IPS-11a (cell line): ENCODE measurements around the gene LYRM2.
A peak's percentile ranks its signal among the peaks of the same experiment; 100 is the strongest.

Experiments
- H3K4me3 ChIP-seq: one replicate; pipeline ENCODE4 v1.5.1; 2013; ENCODE audit warnings: low read depth, low read length, control low read depth

LYRM2 gene, protein sequence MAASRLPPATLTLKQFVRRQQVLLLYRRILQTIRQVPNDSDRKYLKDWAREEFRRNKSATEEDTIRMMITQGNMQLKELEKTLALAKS

DNA sequence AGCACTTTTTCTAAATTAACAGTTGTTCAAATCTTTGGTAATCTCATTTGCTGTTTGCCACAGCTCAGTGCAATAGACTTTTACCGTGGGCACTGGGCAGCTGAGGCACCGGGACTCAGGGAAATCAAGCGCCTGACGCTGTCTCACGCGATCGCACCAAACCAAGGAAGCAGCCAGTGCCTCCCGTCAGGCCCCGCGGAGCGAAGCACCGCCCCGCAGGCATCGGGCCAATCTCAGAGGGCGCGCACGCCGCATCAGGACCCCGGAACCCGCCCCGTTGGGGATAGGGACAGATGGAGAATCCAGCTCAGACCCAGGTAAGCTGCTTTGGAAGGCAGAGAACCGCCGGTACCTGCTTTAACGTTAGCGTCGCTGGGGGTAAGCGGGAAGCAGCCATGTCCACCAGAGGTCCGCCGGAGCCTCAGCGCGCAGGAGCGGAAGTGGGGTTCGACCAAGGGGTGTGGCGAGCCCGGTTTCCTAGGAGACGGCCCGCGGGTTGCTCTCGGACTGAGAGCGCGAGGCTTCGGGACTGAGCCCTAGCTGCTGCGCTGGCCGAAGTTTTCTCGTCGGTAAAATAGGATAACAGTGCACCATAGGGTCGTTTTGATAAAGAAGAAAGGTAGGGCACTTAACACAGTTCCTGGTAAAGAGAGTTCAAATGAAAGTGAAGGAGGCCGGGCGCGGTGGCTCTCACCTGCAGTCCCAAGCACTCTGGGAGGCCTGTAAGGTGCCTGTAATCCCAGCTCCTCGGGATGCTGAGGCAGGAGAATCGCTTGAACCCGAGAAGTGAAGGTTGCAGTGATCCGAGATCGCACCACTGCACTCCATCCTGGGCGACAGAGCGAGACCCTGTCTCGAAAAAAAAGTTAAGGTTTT is at the start of gene LYRM2:
TSS of gene LYRM2 (minus strand) at position 428 of the 876 bp plus-strand sequence. CDS start at position 397, 31 bp downstream.
- peak within 1 kb of the TSS; percentile 84 for H3K4me3 ChIP-seq

DNA sequence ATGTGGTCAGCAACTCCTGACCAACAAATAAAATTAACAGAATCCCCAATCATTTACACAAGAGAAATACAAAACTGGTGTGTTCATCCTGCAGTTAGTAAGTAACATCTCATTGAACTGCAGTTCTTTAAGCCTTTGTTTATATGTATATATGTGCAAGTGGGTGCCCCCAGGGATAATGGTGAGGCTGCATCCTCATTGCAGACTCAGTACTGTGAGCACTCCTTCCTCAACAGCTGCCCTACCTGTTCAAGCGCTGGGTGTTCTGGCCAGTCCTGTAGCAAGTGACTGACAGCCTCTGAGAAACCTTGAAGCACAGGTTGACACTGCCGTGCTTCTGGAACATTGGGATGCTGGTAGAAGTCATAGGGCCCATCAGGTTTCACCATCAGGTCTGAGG is 49.8 kb upstream of the LYRM2 start:
- H3K4me3 ChIP-seq = no peak overlapping the region

DNA sequence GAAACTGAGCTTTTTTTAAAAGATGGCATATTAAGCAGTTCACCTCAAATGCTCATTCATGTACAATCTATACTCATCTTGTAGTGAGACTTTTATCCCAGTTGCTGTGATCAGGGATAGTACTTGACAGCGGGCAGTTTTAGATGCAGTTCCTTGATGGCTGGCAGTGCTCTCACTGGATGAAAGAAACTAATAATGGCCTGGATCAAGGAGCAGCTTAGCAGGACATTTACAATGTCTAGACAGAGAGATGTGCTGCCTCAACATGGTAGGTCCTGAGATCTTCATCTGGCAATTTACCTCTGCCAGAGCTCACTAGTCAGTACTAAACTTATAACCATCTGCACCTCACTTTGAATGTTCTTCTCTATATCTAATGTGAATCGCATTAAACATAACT is 46.8 kb upstream of the LYRM2 start:
- H3K4me3 ChIP-seq = no peak overlapping the region

DNA sequence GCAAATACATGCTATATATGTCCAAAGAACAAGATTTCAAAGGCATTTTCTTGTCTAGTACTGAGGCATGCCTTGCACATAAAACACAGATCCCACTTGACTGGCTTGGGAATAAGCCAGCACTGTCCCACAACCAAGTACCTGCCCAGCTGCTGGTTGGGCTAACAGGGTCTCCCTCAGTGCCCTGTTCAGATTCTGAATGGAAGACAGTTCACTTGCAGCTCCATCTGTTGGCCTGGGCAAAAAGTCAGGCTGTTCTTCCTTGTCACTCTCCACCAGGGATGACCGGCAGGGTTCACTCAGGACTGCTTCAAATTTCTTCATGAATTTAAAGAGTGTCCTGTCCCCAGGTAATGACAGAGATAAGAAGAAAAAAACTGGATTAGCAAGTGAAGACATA is 44.4 kb upstream of the LYRM2 start:
- no peak overlapping the region for H3K4me3 ChIP-seq

DNA sequence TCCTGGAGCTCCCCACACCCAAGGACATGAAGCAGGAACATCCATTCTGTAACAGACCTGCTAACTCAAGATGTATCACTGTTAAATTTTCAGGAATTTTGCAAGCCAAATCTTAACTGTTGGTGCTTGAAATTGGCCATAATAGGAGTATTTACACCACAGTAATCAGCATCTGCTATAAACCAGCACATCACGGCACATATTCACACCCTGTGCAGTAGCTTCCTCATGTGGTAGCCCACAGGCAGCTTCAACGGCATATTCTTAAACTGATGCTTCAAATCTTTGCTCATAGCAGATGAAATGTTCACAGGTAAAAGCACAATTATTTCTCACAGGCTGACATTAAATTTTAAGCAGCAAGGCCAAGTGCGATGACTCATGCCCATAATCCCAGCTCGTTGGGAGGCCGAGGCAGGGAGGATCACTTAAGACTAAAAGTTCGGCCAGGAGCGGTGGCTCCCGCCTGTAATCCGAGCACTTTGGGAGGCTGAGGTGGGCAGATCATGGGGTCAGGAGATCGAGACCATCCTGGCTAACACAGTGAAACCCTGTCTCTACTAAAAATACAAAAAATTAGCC is 43.5 kb upstream of the LYRM2 start:
- no peak overlapping the region for H3K4me3 ChIP-seq

DNA sequence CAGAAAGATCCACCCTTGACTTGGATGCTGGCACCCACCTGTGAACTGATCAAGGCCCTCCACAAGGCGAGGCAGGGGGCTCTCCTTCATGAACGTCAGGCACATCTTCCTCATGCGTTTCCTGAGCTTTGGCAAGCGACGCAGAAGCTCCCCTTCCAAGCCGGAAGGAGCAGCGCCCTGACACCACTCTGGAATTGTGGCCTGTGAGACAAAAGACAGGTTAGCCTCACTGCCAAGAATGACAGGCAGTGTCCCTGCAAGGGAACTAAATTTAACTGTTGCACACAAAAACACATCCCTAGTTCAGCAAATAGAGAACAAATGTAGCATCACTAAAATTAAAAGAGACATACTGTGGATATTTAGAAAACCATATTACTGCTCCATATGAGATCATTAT is 42.0 kb upstream of the LYRM2 start:
- H3K4me3 ChIP-seq = no peak overlapping the region

DNA sequence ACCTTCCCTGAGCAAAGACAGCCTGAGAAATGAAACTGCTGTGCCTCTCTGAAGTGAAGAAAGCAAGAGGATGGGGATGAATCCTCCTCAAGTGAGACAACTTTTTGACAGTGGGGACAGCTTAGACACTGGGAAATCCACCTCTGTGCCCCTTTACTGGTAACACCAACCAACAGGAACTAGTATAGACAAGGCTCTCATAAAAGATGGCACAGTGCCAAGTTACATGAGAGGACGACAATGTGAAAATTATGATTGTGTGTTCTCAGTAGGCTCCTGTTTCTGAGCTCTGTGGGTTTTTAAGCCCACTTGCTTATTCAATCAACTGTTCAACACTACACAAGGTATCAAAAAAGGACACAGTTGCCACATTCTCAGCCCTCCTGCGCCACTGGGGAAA is 41.6 kb upstream of the LYRM2 start:
- H3K4me3 ChIP-seq = no peak overlapping the region

DNA sequence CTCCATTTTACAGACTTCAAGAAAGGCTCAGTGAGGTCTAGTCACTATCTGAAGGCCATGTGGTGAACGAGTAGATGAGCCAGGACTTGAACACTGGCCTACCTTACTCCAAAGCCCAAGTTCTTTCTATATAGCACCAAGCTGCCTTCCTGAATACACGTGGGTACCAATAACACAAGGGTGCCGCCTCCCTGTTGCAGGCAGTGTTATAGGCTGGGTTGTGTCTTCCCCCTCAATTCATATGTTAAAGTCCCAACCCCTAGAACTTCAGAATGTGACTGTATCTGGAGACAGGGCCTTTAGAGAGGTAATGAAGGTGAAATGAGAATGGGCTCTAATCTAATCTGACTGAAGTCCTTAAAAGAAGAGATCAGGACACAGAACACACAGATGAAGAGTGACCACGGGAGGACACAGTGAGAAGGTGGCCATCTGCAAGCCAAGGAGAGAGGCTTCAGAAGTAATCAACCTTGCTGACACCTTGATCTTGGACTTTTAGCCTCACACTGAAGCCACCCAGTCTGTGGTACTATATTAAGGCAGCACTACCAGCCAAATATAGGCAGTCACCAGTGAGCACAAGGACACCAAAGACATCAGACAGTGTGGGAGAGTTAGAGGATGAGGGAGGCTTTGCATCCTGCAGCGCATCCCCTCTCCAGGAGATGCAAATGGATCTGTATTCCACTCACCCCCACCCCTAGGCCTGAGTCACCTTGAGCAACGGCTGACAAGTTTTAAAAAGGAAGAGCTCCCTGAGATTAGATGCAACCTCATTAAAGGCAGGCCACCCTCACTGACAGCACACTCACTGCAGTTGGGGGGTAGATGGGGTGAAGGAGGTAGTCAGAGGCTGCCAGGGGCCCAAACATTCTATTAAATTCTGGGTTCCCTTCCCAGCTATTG is 40.9 kb upstream of the LYRM2 start:
- H3K4me3 ChIP-seq = no peak overlapping the region

DNA sequence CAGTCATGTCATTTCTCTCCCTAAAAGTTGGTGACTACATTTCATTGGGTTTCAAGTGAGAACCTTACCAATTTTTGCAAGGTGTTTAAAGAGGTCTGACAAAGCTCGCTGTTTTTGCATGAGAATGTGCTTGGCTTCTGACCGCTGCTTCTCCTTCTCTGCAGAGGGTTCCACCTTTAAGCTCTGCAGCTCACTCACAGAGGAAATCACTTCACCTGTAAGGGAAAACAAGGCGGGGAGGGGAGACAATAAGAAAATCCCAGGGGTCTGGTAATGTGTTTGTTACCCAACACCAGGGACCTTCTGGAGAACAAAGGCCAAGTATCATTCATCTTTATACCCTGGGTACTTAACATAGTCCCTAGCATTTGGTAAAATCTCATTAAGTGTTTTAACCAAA is 40.0 kb upstream of the LYRM2 start:
- H3K4me3 ChIP-seq = no peak overlapping the region

DNA sequence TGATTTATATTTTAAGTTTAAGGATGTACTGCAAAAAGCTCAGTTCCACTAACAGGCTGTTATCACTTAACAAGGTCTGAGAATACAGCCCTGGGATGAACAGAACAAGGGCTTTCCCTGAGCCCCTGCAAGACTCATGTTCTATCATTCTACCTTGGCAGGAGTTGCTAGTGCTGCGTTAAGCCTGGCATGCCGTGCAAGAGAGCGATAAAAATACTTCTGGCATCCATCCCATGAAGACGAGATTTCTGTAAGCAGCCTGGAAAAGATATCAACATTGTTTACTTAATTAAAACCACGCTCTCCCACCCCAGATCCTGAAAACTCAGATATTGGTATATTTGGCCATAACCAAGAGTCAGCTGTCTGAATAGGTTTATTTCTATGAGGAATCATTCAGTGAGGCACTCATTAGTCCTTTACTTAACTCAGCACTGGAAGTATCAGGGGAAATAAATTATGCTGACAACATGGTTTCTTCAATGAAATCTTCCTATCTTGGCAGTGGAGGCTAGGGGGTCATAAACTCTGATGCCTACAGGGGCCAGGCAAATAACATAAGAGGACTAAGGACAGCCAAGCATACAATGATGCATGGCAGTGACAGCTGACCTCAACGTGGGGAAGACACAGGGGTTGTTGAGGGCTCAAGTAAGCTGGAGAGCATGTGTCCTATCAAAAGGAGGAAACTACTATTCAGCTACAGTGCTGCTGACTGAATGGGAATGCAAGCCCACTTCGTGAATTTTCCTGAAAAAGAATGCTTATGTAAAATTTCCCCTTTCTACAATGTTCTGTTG is 37.6 kb upstream of the LYRM2 start:
- H3K4me3 ChIP-seq = no peak overlapping the region

DNA sequence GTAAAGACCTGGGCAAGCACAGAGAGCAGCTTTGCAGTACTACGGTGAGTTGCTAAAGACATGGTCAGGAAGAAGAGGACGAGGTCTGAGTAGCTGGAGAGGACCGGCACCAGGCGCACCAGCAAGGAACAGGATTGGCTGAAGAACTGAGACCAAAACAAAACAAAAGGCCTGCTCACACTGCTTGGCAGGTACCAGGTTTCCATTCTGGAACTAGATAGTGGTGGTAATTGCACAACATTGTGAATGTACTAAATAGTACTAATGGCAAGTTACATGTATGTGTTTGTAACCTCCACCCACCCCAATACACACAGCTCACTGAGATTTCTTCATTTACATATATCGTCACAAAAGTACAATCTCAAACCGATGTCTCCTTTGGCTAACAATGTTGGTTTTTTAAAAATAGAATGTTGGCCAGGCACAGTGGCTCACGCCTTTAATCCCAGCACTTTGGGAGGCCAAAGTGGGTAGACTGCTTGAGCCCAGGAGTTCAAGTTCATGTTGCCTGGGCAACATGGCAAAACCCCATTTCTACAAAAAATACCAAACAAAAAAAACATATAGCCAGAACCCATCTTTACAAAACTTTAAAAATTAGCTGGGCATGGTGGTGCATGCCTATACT is 32.5 kb upstream of the LYRM2 start:
- H3K4me3 ChIP-seq = no peak overlapping the region

DNA sequence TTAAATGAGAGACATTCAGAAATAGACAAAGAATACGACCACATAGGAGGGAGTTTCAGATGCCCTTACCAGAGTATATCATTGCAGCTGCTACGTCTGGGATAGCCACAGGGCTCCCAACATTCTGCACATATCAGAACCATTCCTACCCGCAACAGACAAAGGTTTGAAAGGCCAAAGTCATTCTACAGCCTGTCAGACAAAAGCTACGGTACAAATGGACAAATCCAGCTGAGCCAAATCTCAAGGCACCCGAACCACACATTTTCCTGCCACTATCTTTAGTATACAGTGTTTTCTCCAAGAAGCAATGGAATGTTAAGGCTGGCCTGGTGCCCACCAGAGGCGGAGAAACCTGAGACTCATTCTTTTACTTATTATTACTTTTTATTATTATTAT is 30.5 kb upstream of the LYRM2 start:
- H3K4me3 ChIP-seq = no peak overlapping the region

DNA sequence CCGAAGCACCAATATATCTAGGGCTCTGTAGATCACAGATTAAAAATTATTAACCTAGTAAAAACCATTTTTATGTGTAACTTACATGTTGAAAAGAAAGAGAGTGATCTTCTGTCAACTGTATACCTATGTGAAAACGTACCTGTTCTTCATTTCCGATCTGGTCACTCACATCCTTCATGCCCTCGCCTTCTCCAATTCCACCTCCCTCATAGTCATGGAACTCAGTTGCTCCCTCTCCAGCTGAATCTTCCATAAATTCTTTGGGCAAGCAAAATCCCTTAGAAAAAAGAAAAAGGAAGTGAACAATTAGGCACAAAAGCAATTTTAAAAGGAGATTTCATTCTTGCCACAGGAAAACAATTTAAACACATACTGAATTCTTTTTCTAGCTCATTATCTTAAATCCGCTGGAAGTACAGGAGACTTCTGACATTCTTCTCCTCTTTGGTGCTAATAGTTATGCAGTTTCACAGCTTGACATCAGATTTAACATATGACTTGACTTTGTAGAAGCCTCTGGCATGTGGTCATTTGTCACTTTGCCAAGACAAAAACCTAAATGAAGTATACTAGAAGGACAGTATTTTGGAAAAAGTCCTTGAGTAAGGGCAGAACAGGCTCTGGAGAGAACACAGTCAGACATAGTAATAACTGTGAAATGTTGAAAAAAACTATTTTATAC is 29.5 kb upstream of the LYRM2 start:
- no peak overlapping the region for H3K4me3 ChIP-seq

DNA sequence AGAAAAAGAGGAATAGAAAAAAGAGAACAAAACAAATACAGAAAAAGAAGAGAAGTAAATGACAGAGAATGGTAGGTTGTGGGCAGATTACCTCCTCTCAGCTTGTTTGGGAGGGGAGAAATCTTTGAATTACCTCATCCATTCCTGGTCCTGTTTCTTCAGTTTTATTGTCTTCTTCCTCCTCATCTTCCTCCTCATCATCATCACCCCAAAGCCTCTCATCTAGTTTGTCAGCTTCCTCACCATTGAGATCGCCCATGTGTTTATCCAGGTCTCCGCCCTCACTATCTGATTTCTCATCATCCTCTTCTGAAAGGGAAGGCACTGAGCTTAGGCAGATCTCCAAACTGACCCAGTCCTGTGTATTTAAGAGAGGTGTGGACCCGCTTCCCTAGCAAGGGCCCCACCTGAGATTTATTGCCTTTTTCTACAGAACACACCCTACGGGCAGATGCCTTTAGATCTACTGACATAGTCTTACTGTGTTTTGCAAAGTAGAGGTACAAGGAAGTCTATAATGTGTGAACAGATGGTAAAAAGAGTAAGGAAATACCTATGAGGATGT is 24.2 kb upstream of the LYRM2 start:
- H3K4me3 ChIP-seq = no peak overlapping the region

DNA sequence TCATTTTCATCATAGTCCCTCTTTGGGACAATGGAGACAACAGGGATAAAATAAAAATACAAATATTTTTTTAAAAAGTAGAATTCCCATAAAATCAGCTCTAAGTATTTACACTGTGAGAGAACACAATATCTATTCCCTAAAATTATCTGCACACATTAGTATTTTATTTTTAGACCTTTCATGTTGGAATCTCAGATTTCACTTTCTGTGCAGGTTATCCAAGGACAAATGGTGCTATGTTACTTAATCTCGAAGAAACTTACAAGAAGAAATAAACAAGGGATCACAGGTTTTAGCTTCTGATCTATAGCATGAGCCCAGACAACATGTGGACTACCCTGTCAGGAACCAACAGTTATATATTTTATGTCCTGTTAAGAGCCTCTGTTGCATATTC is 23.0 kb upstream of the LYRM2 start:
- H3K4me3 ChIP-seq = no peak overlapping the region

DNA sequence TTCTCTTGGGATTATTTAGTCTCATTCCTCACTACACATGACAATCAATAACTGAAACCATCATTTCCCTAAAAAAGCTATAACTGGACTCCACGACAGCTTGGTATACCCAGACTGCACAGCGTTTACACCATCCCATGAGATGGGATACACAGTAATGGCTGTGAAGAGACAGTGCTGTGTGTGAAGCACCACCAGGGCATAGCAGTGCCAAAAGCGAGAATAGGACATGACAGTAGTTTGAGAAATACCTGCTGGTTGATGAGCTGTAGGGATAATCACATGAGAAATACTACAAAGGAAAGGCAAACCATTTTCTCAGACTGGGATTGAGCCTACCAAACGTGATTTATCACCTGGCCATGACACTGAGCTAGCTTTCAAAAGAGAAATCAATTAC is 22.4 kb upstream of the LYRM2 start:
- no peak overlapping the region for H3K4me3 ChIP-seq

DNA sequence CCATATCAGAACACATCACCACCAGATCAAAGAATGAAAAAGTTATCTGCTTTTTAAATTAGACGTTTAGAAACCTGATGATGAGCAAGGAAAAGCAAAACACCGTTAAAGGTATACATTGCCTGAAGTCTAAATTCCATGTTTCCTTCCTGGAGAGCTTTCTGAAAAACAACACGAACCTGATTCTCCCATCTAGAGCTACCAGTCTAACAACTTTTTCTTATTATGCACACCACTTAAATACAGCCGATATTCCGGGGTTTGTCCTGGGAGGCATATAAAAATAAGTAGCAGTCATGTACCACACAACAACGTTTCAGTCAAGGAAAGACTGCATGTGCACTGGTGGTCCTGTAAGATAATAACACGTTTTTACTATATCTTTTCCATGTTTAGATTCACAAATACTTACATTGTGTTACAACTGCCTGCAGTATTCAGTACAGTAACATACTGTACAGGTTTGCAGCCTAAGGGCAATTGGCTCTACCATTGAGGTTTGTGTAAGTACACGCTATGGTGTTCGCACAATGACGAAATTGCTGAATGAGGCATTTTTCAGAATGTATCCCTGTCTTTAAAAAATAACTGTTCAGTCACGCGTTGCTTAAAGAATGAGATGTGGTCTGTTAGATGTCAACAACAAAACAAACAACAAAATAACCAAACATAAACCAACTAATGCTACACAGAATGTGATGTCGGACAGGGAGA is 19.1 kb upstream of the LYRM2 start:
- no peak overlapping the region for H3K4me3 ChIP-seq

DNA sequence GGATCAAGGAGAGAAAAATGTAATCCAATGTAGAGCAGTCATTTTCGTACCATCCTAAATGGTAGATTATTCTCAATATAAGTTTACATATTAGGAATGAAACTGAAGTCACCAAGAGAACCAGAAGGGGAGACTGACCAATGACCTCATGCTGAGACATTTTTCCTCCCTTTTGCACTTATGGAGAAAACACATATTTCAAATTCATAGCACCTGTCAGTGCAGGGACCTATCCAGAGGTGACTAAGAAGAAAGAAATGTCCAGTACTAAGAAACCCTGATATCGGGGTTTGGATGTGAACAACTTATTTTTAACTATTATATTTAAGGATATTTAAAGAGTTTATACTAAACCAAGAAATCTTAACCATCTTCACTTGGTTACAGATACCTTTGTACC is 16.6 kb upstream of the LYRM2 start:
- no peak overlapping the region for H3K4me3 ChIP-seq

DNA sequence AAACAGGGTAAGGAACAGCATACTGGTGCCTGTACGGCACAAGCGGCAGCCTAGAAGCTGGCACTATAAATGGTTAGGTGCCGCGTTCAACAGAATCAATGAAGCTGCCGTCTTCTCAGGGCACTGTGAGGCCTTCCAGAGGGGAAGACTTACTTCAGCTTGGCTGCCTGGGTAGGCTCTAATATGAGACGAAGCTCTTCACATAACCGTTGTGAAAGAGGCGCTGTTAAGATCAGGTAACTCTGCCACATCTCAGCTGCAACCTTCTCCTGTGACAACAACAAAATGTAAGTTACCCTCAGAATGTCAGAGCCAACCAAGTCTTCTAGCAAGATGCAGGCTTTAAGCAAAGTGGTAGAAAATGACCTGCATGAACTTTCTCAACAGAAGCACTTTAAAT is 12.0 kb upstream of the LYRM2 start:
- no peak overlapping the region for H3K4me3 ChIP-seq
